ENCODE measurements around the gene TRO.

DNA sequence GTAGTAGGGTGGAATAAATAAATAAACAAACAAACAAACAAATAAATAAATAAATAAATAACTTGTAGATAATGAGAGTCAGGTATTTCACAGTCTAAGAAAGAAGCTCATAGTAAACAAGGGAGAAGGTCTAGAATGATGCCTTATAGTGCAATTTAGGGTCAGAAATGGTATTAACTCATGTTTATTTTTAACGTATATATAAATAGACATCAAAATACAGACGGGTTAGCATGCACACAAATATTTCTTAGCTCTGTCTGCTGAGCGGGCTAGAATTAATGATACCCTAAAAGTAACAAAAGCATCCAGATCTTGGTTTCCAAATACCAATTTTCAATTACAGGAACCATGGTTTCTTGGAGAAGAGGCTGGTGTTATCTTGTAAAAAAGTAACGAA is 56.8 kb downstream of the TRO start:
- TF ChIP-seq, protein P1, sequence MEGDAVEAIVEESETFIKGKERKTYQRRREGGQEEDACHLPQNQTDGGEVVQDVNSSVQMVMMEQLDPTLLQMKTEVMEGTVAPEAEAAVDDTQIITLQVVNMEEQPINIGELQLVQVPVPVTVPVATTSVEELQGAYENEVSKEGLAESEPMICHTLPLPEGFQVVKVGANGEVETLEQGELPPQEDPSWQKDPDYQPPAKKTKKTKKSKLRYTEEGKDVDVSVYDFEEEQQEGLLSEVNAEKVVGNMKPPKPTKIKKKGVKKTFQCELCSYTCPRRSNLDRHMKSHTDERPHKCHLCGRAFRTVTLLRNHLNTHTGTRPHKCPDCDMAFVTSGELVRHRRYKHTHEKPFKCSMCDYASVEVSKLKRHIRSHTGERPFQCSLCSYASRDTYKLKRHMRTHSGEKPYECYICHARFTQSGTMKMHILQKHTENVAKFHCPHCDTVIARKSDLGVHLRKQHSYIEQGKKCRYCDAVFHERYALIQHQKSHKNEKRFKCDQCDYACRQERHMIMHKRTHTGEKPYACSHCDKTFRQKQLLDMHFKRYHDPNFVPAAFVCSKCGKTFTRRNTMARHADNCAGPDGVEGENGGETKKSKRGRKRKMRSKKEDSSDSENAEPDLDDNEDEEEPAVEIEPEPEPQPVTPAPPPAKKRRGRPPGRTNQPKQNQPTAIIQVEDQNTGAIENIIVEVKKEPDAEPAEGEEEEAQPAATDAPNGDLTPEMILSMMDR (IDR thresholded peaks at IDR 0.05): no peak
- no peak for TF ChIP-seq POLR2A (IDR thresholded peaks at IDR 0.05)

Data from thyroid gland (tissue), 4 donors.